Ascending aorta (tissue), 2 donors: ENCODE data around the gene CHKB. TPM values are rescaled to one million over a fixed set of nuclear protein-coding genes. Genes with fewer than 3 reads are reported as not detected.

ENCODE experiments used
- DNase-seq, 2 donors: peaks; one replicate each; pipeline ENCODE4 v3.0.0-alpha.2; 2019; ENCODE audit warnings: low spot score in 2 of 2
- H3K27ac ChIP-seq, 2 donors: fragments of 200-600 bp; sonication (generic); one replicate each; pipeline ENCODE4 v1.5.1; 2016 to 2017; ENCODE audit warnings: mild to moderate bottlenecking in 1 of 2
- H3K27me3 ChIP-seq: fragments of 200-600 bp; sonication (generic); one replicate; pipeline ENCODE4 v1.5.1; 2017
- H3K36me3 ChIP-seq, 2 donors: fragments of 200-600 bp; sonication (generic); one replicate each; pipeline ENCODE4 v1.5.1; 2016
- H3K4me1 ChIP-seq, 2 donors: fragments of 200-600 bp; sonication (generic); one replicate each; pipeline ENCODE4 v1.5.1; 2016 to 2017; ENCODE audit warnings: mild to moderate bottlenecking in 1 of 2
- H3K4me3 ChIP-seq, 2 donors: fragments of 200-600 bp; sonication (generic); one replicate each; pipeline ENCODE4 v1.5.1; 2016 to 2017; ENCODE audit warnings: mild to moderate bottlenecking in 1 of 2
- H3K9me3 ChIP-seq, 2 donors: fragments of 200-600 bp; sonication (generic); one replicate each; pipeline ENCODE4 v1.5.1; 2016
- intact Hi-C: fragments of 100-400 bp; cut with DNase I; formaldehyde crosslinking; loops from one replicate; pipeline ENCODE4 v1.15.1; 2023
- total RNA-seq: library from RNA; depleted of rRNA; stranded (reverse); fragments of >200 nt; gene quantifications from one replicate; pipeline ENCODE4 v1.1.0, GENCODE V29; 2016
- TF ChIP-seq, protein P1 (sequence below), 3 experiments: fragments of 200-600 bp in 2 of 3; fragments of 450-650 bp in 1 of 3; sonication (generic) in 2 of 3; IDR thresholded peaks; one replicate each; pipeline ENCODE4 v1.5.1; 2016 to 2019; ENCODE audit warnings: antibody characterized with exemption in 3 of 3, mild to moderate bottlenecking in 1 of 3, moderate library complexity in 1 of 3

The CHKB gene
- total RNA-seq, 1 donor from 2014 or later, result 82.4 TPM

DNA sequence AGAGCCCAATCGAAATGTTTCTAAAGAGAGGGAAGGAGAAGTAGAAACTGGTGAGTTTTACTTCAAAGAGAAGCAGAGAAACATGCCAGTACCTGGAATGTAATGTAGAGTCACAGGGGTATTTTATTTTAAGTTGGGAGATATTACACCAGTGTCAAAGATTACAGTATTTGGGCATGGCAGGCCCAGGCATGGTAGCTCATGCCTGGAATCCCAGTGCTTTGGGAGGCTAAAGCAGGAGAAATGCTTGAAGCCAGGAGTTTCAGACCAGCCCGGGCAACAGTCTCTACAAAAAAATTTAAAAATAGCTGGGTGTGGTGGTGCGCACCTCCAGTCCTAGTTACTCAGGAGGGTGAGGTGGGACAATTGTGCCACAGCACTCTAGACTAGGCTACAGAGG lies 22.6 kb downstream of the CHKB start:
- Histone ChIP-seq H3K4me3 (no peak overlapping the region), H3K27ac (no peak overlapping the region), H3K36me3 (no peaks in the 10 kb centered on the region), H3K27me3 (no peaks in the 10 kb centered on the region), H3K9me3 (no peaks in the 10 kb centered on the region), H3K4me1 (peaks cover 0 to 8% of the 10 kb centered on the region in 2 donors)
- TF ChIP-seq, protein P1, sequence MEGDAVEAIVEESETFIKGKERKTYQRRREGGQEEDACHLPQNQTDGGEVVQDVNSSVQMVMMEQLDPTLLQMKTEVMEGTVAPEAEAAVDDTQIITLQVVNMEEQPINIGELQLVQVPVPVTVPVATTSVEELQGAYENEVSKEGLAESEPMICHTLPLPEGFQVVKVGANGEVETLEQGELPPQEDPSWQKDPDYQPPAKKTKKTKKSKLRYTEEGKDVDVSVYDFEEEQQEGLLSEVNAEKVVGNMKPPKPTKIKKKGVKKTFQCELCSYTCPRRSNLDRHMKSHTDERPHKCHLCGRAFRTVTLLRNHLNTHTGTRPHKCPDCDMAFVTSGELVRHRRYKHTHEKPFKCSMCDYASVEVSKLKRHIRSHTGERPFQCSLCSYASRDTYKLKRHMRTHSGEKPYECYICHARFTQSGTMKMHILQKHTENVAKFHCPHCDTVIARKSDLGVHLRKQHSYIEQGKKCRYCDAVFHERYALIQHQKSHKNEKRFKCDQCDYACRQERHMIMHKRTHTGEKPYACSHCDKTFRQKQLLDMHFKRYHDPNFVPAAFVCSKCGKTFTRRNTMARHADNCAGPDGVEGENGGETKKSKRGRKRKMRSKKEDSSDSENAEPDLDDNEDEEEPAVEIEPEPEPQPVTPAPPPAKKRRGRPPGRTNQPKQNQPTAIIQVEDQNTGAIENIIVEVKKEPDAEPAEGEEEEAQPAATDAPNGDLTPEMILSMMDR (IDR thresholded peaks at IDR 0.05), result no peak
- no peak for DNase-seq
- intact Hi-C loops, result loop anchor here (5.0 kb wide), 1 partner anchor 53 kb away; the partner anchor contains the start of genes LMF2 and NCAPH2

DNA sequence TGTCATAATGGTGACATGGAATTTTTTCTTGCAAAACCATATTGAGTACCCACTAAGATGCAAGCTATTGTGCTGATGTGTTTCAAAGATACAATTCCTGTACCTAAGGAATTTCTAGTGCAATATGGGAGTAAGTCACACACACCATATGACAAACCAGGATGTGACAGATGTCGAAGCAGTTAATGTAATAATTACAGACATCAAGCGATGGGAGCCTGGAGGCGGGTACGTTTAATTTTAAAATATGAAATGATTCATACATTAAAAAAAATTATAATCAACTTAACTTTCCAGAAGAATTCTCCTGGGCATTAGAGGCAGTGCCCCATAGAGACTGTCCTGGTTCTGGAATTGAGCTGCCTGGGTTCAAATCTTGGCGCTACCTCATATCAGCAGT lies 25.9 kb downstream of the CHKB start:
- TF ChIP-seq, protein P1 (IDR thresholded peaks at IDR 0.05), result no peak
- H3K27me3 ChIP-seq, result no peaks in the 10 kb centered on the region
- no peak overlapping the region for H3K27ac ChIP-seq
- H3K4me3 ChIP-seq, result no peak overlapping the region
- no peaks in the 10 kb centered on the region for H3K9me3 ChIP-seq
- intact Hi-C loops, result no loop called here
- H3K4me1 ChIP-seq, result no peaks in the 10 kb centered on the region
- DNase-seq, result no peak
- no peaks in the 10 kb centered on the region for H3K36me3 ChIP-seq

DNA sequence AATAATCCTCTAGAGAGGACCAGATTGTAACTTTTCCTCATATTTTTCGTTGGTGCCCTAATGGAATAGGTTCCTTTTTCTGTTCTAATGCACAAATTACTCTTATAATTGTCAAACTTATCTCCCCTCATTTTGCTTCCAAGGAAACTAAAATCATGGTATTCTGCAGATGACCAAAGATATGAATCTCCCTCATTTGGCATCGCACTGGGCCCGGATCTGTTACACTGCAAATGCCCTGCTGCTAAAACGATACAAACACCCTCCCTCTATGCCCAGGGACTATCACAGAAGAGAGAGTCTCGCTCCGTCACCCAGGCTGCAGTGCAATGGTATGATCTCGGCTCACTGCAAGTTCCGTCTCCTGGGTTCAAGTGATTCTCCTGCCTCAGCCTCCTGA lies 29.3 kb downstream of the CHKB start:
- TF ChIP-seq, protein P1 (IDR thresholded peaks at IDR 0.05), result no peak
- no peak for DNase-seq
- no peak overlapping the region for H3K27ac ChIP-seq
- peaks cover 5 to 7% of the 10 kb centered on the region in 2 donors for H3K4me1 ChIP-seq
- H3K36me3 ChIP-seq, result no peaks in the 10 kb centered on the region
- no peak overlapping the region for H3K4me3 ChIP-seq
- H3K9me3 ChIP-seq, result no peaks in the 10 kb centered on the region
- intact Hi-C loops, result no loop called here
- H3K27me3 ChIP-seq, result peaks cover 12% of the 10 kb centered on the region

DNA sequence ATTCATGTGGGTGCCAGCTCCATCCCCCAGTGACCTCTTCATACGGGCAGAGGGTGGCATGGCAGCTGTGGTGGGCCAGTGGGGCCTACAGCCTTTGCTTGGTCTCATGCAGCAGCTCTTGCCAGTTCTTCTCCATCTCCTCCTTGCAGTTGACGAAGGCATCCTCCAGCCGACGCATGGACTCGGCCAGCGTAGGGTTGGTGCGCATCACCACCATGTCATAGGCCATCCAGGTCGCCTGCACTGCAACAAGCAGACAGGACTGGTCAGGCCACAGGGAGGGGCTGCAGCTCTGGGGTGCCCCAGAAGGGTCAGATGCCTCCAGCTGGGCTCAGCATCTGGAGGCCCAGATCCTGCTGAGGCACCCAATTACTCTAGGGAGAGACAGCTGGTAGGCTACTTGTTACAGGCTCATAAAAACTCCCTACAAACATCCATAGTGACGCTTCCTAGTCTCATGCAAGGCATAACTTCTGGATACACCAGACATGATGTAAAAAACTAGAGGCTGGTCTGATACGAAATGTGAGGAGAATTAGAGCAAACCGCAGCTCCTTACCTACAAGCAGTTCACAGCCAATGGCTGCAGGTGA lies 31.4 kb downstream of the CHKB start:
- no peak overlapping the region for H3K27ac ChIP-seq
- H3K9me3 ChIP-seq, result no peaks in the 10 kb centered on the region
- no peak for DNase-seq
- peaks cover 5 to 7% of the 10 kb centered on the region in 2 donors for H3K4me1 ChIP-seq
- no peak overlapping the region for H3K4me3 ChIP-seq
- intact Hi-C loops, result no loop called here
- H3K27me3 ChIP-seq, result peaks cover 19% of the 10 kb centered on the region
- TF ChIP-seq, protein P1 (IDR thresholded peaks at IDR 0.05), result no peak
- H3K36me3 ChIP-seq, result no peaks in the 10 kb centered on the region

DNA sequence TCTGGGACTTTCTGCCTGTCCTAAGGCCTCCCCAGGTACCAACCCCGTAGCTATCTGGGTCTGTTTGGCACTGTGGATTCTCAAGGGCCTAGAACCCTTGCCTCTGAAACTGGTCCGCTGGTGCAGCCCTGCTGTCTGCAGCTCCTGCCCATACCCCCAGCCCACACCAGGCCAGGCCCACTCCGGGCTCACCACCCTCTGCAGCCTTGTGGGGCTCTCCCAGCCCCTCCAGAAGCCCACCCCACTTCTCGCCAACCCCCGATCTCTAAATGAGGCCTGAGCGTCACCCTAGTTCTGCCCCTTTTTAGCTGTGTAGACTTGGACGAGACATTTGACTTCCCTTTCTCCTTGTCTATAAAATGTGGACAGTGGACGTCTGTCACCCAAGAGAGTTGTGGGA lies 32.3 kb downstream of the CHKB start:
- Histone ChIP-seq H3K9me3 (no peaks in the 10 kb centered on the region), H3K27ac (no peak overlapping the region), H3K36me3 (no peaks in the 10 kb centered on the region), H3K27me3 (peaks cover 19% of the 10 kb centered on the region), H3K4me3 (no peak overlapping the region), H3K4me1 (peaks cover 5 to 7% of the 10 kb centered on the region in 2 donors)
- TF ChIP-seq, protein P1 (IDR thresholded peaks at IDR 0.05), result no peak
- intact Hi-C loops, result no loop called here
- DNase-seq, result no peak
